A673 (cell line): ENCODE measurements around the gene H6PD. TPM values are rescaled to one million over a fixed set of nuclear protein-coding genes. Genes with fewer than 3 reads are reported as not detected.

ENCODE experiments used
- BruUV-seq: library from RNA; stranded (reverse); fragments of 400-500 nt; replicated peaks from 2 replicates; lab custom pipeline; 2021; lab: Mats Ljungman, UMichigan
- CTCF ChIA-PET: fragments of 300-600 bp; sonication (Branson Sonifier 250); formaldehyde crosslinking; loops from one replicate; lab custom pipeline; 2022; ENCODE audit warnings: antibody characterized with exemption; lab: Charles Lee
- POLR2A ChIA-PET: fragments of 300-600 bp; sonication (Branson Sonifier 250); formaldehyde crosslinking; loops from one replicate; lab custom pipeline; 2022; ENCODE audit warnings: antibody characterized with exemption; ENCODE audit not compliant: low non-redundant PET; lab: Charles Lee
- DNase-seq: peaks from one replicate; pipeline ENCODE4 v3.0.0-alpha.2; 2015; ENCODE audit warnings: low spot score
- H3K27ac ChIP-seq: fragments of 200-600 bp; sonication (generic); 2 replicates; pipeline ENCODE4 v1.5.1; 2016; ENCODE audit warnings: mixed run types, low read depth, mild to moderate bottlenecking, mixed read lengths, antibody characterized with exemption, low read length; ENCODE audit not compliant: poor library complexity, severe bottlenecking
- H3K27me3 ChIP-seq: fragments of 200-600 bp; sonication (generic); replicated peaks from 2 replicates; pipeline ENCODE4 v1.6.1; 2017; ENCODE audit warnings: mixed run types, low read depth, mild to moderate bottlenecking, mixed read lengths, antibody characterized with exemption, low read length; ENCODE audit not compliant: insufficient read depth, poor library complexity
- H3K36me3 ChIP-seq: fragments of 200-600 bp; sonication (generic); 2 replicates; pipeline ENCODE4 v1.6.1; 2016; ENCODE audit warnings: mixed run types, mild to moderate bottlenecking, mixed read lengths, antibody characterized with exemption, low read length; ENCODE audit not compliant: insufficient read depth, poor library complexity, severe bottlenecking
- H3K4me1 ChIP-seq: fragments of 200-600 bp; sonication (generic); 2 replicates; pipeline ENCODE4 v1.6.1; 2017; ENCODE audit warnings: mixed run types, mild to moderate bottlenecking, mixed read lengths, antibody characterized with exemption, low read length; ENCODE audit not compliant: insufficient read depth, poor library complexity, severe bottlenecking
- H3K4me3 ChIP-seq: fragments of 200-600 bp; sonication (generic); 2 replicates; pipeline ENCODE4 v1.5.1; 2016; ENCODE audit warnings: low read depth, mixed run types, mild to moderate bottlenecking, mixed read lengths, low read length; ENCODE audit not compliant: poor library complexity, severe bottlenecking
- H3K9me3 ChIP-seq: fragments of 200-600 bp; sonication (generic); 2 replicates; pipeline ENCODE4 v1.6.1; 2016; ENCODE audit warnings: mixed run types, low read depth, mild to moderate bottlenecking, mixed read lengths, antibody characterized with exemption, low read length; ENCODE audit not compliant: poor library complexity, severe bottlenecking
- CTCF ChIP-seq: fragments of 300-800, 200-600 bp; sonication (generic); conservative IDR thresholded peaks from 2 replicates; pipeline ENCODE4 v1.5.1; 2017; ENCODE audit warnings: low read depth, mild to moderate bottlenecking, antibody characterized with exemption, low read length, moderate library complexity, mixed read lengths
- EZH2 ChIP-seq: fragments of 200-600 bp; sonication (generic); IDR thresholded peaks from 2 replicates; pipeline ENCODE4 v1.6.1; 2017; ENCODE audit warnings: borderline replicate concordance, low read depth, mild to moderate bottlenecking, mixed read lengths, antibody characterized with exemption, low read length; ENCODE audit not compliant: poor library complexity, severe bottlenecking
- intact Hi-C: fragments of 100-400 bp; cut with micrococcal nuclease; formaldehyde crosslinking; loops from one replicate; pipeline ENCODE4 v1.10.0; 2022; ENCODE audit not compliant: unreplicated experiment
- total RNA-seq: library from RNA; stranded (reverse); gene quantifications from 2 replicates; pipeline ENCODE4 v1.2.3, GENCODE V29; 2021

H6PD gene
- total RNA-seq, 1 experiment from 2014 or later: 6.2 TPM

- H3K9me3 ChIP-seq: no peaks in the 10 kb centered on the region
- no peak overlapping the region for H3K4me3 ChIP-seq
- no peak for DNase-seq
- no peaks in the 10 kb centered on the region for H3K36me3 ChIP-seq
- H3K4me1 ChIP-seq: peaks cover 6% of the 10 kb centered on the region
- intact Hi-C loops: no loop called here
- ChIA-PET POLR2A (no interaction called here), CTCF (interaction anchor here (0.7 kb wide), 1 partner anchor 209 kb away, joined by 3 read pairs; no protein-coding TSS in a partner anchor)
- H3K27me3 ChIP-seq: no peaks in the 10 kb centered on the region
- no peak overlapping the region for H3K27ac ChIP-seq
- no TSS peak for BruUV-seq
- TF ChIP-seq EZH2 (no peak), CTCF (no peak)
Observed at GRCh38 chr1:9281908-9282695, 47.5 kb downstream of the H6PD start.

GRCh38 chr1:9282696-9282955 lies 48.1 kb downstream of the H6PD start:
- CTCF ChIA-PET: no interaction called here
- POLR2A ChIA-PET: no interaction called here
- H3K4me1 ChIP-seq: peaks cover 6% of the 10 kb centered on the region
- H3K4me3 ChIP-seq: no peak overlapping the region
- no peaks in the 10 kb centered on the region for H3K27me3 ChIP-seq
- peaks cover 4% of the 10 kb centered on the region for H3K9me3 ChIP-seq
- TF ChIP-seq CTCF (no peak), EZH2 (no peak)
- no peak overlapping the region for H3K27ac ChIP-seq
- no peaks in the 10 kb centered on the region for H3K36me3 ChIP-seq
- BruUV-seq: no TSS peak
- intact Hi-C loops: no loop called here
- no peak for DNase-seq

GRCh38 chr1:9284061-9284460 lies 49.5 kb downstream of the H6PD start:
- Histone ChIP-seq H3K4me3 (no peak overlapping the region), H3K27me3 (no peaks in the 10 kb centered on the region), H3K27ac (no peak overlapping the region), H3K9me3 (peaks cover 15% of the 10 kb centered on the region), H3K36me3 (no peaks in the 10 kb centered on the region), H3K4me1 (peaks cover 6% of the 10 kb centered on the region)
- TF ChIP-seq CTCF: no peak
- no peak for TF ChIP-seq EZH2
- ChIA-PET CTCF (no interaction called here), POLR2A (no interaction called here)
- no peak for DNase-seq
- intact Hi-C loops: no loop called here
- BruUV-seq: no TSS peak
